ENCODE measurements around the gene GRM5. TPM values are rescaled to one million over a fixed set of nuclear protein-coding genes. Genes with fewer than 3 reads are reported as not detected.

GRM5 gene
- total RNA-seq, 1 donor from 2014 or later = 0.13 TPM

GRCh38 chr11:88523386-88524071, 542.3 kb downstream of the GRM5 start:
- intact Hi-C loops (cut with DNase I) = no loop called here
- DNase-seq (ENCODE audit: low spot score) = no peak

- intact Hi-C loops (cut with DNase I) = no loop called here
- no peak for DNase-seq (ENCODE audit: low spot score)
These were observed 543.0 kb downstream of the GRM5 start for GRCh38 chr11:88522624-88523385.

DNA sequence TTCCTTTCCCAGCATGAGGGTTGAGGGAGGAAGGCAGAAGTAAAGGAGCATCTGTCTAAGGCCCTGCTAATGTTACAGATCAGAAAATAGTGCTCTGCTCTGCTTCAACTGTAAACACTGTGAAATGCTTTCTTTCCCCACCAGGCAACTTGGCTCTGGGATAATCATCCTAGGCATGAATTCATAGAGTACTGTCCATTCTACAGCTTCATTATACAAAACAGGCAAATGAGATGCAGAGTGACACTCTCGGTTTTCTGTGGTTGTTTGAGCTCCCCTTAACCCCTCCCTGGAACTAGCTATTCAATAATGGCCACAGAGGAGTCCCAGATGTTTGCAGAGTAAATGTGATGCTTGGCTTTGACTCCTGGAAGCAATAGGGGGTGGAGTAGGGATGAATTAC, 544.0 kb downstream of the GRM5 start:
- intact Hi-C loops (cut with DNase I) = no loop called here
- no peak for DNase-seq (ENCODE audit: low spot score)

DNA sequence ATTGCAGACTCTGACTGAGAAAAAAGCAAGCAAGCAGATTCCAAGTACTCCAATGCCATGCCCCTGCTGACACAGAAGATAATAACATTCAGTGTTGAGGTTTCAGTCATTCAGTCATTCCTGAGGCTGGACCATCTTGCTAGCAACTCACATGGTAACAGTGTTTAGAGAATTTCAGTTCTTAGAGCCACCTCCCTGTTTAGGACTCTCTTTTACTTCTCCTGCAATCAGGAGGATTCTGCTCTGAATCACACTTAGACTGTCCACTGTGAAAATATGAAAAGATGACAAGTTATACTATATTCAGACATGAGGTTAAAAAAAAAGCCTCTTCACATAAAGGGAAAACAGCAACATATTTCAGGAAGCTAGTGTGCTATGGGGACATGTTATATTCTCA, 544.4 kb downstream of the GRM5 start:
- intact Hi-C loops (cut with DNase I) = no loop called here
- no peak for DNase-seq (ENCODE audit: low spot score)

DNA sequence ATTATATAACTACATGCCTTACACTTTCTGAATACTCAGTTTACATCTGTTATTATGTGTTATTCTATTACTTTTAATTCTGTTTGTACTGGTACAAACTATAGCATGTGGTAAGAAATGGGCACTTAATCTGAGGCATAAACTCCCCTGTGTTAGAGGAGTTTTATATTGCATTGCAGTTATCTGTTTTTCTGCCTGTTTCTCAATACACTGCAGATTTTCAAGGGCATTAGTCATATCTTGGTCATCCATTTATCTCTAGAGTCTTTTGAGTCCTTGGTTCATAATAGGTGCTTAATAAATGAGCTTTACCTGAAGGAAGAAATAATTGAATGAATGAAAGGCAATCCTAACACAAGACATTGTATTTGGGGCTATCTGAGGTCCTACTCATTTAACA, 545.4 kb downstream of the GRM5 start:
- no peak for DNase-seq (ENCODE audit: low spot score)
- intact Hi-C loops (cut with DNase I) = no loop called here

- intact Hi-C loops (cut with DNase I) = no loop called here
- DNase-seq (ENCODE audit: low spot score) = no peak
These were observed 550.8 kb downstream of the GRM5 start for GRCh38 chr11:88515002-88515401.

GRCh38 chr11:88511006-88511405, 554.8 kb downstream of the GRM5 start:
- DNase-seq (ENCODE audit: low spot score) = no peak
- intact Hi-C loops (cut with DNase I) = no loop called here

- intact Hi-C loops (cut with DNase I) = no loop called here
- DNase-seq (ENCODE audit: low spot score) = peak; percentile 75
These were observed 556.8 kb downstream of the GRM5 start for GRCh38 chr11:88508759-88509581.

- DNase-seq (ENCODE audit: low spot score) = no peak
- intact Hi-C loops (cut with DNase I) = no loop called here
These were observed 557.4 kb downstream of the GRM5 start for GRCh38 chr11:88508418-88508758.

GRCh38 chr11:88507771-88508417, 557.9 kb downstream of the GRM5 start:
- intact Hi-C loops (cut with DNase I) = no loop called here
- DNase-seq (ENCODE audit: low spot score) = no peak

- DNase-seq (ENCODE audit: low spot score) = no peak
- intact Hi-C loops (cut with DNase I) = no loop called here
These were observed 564.2 kb downstream of the GRM5 start for GRCh38 chr11:88501541-88501940.

DNA sequence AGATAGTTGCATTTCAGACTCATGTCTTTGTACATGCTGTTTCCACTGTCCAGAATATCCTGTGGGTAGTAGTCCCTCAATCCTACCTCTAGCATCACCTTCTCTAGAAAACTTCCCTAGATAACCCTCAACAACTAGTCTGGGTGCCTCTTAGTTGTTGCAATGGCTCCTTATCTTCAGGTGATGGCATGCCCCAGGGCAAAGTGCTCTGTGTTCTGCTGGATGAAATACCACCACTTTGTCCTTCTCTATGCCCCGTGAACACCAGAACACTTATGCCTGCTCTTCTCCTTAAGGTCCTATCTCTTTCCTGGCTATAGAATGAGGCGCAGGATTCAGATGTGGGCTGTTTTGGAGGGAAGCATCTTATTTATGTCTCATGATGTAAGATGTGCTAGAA, 569.9 kb downstream of the GRM5 start:
- intact Hi-C loops (cut with DNase I) = no loop called here
- DNase-seq (ENCODE audit: low spot score) = no peak

DNA sequence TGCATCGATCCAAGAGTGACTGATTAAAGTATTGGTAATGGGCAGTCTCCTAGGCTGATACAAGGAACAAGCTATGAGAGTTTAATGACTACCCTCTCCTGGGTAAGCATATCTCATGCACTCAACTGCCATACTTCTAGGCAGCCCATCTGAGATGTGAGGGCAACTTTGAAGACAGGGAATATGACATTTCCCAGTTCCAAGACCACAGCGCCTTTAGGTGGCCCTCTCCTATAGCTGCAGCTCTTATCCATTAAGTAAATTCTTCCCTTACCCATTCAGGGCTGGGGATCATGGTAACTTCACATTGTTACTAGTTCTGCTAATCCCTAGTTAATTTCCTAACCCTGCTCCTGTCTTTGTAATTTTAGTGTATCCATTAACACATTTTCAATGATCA, 570.9 kb downstream of the GRM5 start:
- intact Hi-C loops (cut with DNase I) = no loop called here
- DNase-seq (ENCODE audit: low spot score) = no peak

DNA sequence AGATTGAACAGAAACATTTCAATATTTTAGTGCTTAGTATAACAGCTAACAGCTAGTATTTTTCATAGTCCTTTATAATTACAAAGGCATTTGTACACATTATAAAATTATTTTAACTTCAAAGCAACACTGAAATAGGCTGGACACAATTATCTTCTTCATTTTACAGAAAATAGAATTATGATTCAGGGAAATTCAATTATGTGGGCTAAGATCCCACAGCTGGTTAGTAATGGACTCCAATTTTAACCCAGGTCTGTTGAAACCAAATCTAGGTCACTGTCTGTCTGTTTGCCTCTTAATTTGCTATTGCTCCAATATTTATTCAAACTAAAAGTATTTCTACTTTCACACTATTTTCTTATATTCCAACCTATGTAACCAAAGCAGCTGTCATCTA, 574.1 kb downstream of the GRM5 start:
- no peak for DNase-seq (ENCODE audit: low spot score)
- intact Hi-C loops (cut with DNase I) = no loop called here

- intact Hi-C loops (cut with DNase I) = no loop called here
- DNase-seq (ENCODE audit: low spot score) = no peak
These were observed 576.8 kb downstream of the GRM5 start for GRCh38 chr11:88489030-88489429.

DNA sequence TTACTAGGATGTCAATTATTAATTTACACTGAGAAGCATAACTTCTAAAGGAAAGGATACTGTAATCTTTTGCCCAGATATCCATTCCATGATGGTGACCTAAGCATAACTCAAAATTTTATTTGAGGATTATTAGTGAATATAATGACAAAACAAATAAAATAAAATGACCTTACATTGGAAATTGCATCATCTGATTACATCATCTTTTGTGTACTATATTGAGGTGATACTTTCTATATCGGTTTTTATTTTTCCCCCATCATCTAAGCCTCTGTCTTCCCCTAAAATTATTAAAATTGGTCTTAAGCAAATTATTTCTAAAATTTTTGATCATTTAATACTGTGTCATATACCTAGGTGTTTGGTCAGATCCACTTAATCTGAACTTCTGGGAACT, 578.1 kb downstream of the GRM5 start:
- no peak for DNase-seq (ENCODE audit: low spot score)
- intact Hi-C loops (cut with DNase I) = no loop called here

DNA sequence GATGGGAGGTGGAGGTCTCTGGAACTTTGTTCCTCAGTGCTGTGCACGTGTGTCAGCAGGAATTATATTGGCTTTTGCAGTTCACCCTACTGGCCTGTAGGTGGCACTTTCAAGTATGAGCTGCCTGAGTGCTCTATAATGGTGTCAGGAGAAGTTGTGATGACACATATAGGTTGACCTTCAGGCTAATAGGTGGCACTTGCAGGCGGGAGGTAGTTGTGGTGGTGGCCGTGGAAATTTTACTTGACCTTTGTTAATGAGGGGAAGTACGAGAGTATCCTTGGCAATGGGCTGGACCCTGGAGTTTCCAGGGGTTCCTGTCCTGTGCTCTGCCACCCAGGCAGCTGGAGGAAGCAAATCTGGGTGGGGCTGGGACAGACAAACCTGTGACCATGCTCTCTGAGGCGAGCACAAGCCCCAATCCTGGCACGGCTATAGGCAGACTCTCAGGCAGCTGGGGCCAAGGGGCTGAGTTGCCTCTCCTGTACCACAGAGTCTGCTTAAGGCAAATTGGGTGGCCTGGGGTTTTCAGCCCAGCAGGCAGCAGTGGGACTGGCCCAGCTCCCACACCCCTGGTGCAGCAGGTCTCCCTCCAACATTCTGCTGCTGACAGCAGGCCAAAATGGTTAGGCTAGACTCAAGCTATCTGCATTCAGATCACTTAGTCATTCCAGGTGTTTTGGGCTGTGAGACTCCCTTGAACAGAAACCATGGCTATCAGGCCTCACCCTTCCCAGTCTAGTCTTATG, 580.7 kb downstream of the GRM5 start:
- intact Hi-C loops (cut with DNase I) = no loop called here
- no peak for DNase-seq (ENCODE audit: low spot score)

DNA sequence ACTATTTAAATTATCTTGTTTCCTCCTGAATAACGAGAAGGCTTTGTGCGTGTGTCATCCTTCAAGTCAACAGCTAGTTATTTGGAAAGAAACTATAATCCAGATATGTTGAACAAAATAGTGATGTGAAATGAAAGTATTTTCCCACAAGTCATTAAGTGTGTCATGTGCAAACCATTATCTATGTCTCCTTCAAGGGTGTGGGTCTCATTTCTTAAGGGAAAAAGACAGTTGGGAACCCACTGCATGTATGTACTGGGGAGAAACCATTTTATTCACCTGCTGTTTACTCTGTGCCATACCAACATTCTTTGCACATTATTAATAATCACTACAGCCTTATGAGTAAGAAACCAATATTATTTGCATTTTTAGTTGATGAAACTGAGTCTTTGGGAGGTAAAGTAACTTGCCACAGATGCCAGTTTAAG, 582.9 kb downstream of the GRM5 start:
- DNase-seq (ENCODE audit: low spot score) = no peak
- intact Hi-C loops (cut with DNase I) = no loop called here

DNA sequence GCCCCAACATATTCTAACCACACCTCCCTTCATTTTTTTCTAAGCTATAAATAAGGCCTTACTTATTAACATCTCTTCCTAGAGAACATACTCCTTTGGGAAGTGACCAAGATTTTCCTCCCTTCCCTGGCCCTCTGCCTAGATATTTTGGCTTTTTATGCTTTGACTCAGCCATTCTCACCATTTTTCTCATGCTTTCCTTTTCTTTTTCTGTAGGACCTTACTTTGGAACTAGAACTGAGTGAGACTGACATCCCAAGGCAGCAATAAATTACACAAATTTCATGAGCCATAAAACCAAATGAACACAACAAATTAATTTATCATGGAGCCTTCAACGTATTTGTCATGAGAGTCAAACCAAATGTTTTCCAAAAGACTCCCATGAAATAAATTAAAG, 585.6 kb downstream of the GRM5 start:
- intact Hi-C loops (cut with DNase I) = no loop called here
- DNase-seq (ENCODE audit: low spot score) = no peak
